GM18499 (cell line): Measurements from ENCODE around the gene FUT3.
"Not testable (repeated sequence)": the region's sequence is repeated elsewhere in the genome, so short reads cannot be mapped to it uniquely, and the experiment has no call there.

ENCODE experiments used
- ATAC-seq: cut with Tn5 transposase; IDR thresholded peaks from one replicate; pipeline ENCODE4 v1.9.1; 2021; ENCODE audit warnings: moderate number of reproducible peaks; ENCODE audit not compliant: insufficient read depth, unreplicated experiment

Gene FUT3

DNA sequence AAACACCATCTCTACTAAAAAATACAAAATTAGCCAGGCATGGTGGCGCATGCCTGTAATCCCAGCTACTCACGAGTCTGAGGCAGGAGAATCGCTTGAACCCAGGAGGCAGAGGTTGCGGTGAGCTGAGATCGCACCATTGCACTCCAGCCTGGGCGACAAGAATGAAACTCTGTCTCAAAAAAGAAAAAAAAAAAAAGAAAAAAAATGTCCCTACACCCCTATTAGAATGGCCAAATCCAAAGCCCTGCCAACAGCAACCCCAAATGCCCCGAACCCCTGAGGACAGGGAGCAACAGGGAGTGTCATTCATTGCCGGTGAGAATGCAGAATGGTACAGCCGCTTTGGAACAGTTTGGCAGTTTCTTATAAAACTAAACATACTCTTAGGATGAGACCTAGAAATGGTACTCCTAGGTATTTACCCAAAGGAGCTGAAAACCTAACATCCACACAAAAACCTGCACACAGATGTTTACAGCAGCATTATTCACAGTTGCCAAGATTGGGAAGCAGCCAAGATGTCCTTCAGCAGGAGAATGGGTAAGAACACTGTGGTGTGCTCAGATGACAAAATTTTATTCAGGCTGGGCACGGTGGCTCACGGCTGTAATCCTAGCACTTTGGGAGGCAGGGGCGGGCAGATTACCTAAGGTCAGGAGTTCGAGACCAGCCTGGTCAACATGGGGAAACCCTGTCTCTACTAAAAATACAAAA, 32.1 kb upstream of the FUT3 start:
- ATAC-seq = not testable (repeated sequence)

GRCh38 chr19:5882421-5882968, 31.2 kb upstream of the FUT3 start:
- no peak for ATAC-seq

DNA sequence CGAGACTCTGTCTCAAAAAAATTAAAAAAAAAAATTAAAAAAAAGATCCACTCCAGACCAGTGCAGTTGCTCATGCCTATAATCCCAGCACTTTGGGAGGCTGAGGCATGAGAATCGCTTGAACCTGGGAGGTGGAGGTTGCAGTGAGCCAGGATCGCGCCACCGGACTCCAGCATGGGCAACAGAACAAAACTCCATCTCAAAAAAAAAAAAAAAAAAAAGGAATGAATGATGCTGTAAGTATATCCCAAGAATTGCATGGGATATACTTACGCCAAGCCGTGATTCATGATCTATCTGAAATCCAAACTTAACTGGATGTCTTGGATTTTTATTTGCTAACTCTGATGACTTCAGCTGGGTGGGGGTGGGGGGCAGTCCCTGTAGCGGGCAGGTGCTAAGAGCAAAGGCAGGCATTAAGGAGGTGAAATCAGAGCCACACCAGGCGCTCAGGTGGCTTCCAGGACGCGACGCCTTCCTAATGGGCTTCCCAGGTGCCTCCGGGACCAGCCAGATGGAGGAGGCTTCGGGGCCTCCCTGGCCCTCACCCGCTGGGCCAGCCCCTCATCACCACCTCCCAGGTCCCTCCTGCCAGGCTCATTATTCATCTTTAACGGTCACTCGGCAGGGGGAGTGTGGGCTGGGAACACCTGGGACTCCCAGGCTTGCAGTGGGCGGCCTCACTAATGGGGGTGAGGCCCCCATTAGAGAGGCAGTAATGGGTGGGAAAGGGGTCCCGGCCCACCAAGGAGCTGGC, 30.5 kb upstream of the FUT3 start:
- no peak for ATAC-seq

DNA sequence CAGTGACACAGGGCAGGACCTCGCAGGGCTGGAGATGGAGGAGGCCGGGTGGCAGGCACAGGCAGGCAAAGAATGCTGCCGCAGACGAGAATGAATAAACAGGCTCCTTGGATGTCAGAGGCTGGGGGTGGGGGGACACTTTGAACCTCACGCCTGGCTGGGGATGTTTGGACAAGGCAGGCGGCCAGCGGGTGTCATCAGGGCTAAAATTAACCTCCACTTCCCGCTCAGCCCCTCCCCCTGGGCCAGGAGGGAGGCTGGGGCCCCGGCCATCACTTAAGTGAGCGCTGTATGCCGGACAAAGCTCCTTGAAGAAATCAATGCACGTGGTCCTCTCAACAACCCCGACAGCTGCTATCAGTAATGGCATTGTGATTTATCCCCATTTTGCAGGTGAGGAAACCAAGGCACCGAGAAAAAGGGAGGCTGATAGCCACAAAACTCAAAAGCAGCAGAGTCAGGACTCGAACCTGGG, 29.4 kb upstream of the FUT3 start:
- ATAC-seq = no peak

DNA sequence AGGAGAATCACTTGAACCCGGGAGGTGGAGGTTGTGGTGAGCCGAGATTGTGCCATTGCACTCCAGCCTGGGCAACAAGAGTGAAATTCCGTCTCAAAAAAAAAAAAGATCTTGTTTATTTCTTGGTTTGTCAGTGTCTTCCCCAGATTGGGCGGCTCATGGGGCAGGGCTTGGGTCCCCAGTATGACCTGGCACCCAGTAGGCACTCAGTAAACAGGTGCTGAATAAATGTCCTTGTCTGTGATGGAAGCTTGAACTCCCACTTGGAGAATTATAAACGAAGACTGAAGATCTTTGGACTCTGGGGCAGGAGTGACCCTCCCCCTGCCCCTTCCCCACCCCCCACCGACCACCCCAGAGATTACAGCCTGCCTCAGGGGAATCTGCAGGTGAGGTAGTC, 28.9 kb upstream of the FUT3 start:
- no peak for ATAC-seq

GRCh38 chr19:5877882-5878281, 26.6 kb upstream of the FUT3 start:
- no peak for ATAC-seq

DNA sequence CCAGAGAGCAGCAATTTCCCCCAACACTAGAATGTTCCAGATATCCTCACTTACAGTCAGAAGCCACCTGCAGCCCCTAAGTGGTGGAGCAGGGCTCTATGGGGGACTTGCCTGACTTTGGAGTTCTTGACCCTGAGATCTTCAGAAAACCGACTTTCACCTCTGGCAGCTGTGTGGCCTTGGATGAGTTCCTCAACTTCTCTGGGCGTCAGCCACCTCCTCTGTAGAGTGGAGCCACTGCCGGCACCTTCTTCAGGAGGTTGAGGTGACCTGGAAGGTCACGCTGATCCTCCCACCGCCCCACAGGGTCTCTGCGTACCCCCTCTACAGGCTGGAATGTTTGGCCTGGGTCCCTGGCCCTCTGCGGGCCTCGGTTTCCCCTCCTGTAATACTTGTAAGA, 26.2 kb upstream of the FUT3 start:
- no peak for ATAC-seq

GRCh38 chr19:5874496-5874895, 23.2 kb upstream of the FUT3 start:
- ATAC-seq = not testable (repeated sequence)

- ATAC-seq = no peak
These were observed 22.5 kb upstream of the FUT3 start for GRCh38 chr19:5873617-5874199.

DNA sequence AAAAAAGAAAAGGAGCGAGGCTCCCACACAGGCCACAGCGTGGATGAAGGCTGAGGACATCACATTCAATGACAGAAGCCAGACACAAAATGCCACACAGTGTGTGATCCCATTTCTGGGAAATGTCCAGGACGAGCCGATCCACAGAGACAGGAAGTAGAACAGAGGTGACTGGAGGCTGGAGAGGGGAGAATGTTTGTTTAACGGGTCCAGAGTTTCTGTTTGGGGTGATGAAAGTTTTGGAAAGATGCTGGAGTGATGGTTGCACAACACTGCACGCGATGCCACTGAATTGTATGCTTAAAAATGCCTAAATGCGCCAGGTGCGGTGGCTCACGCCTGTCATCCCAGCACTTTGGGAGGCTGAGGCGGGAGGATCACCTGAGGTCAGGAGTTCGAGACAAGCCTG, 19.7 kb upstream of the FUT3 start:
- ATAC-seq = no peak

GRCh38 chr19:5867201-5868136, 16.2 kb upstream of the FUT3 start:
- no peak for ATAC-seq

GRCh38 chr19:5865772-5866171, 14.5 kb upstream of the FUT3 start:
- no peak for ATAC-seq

DNA sequence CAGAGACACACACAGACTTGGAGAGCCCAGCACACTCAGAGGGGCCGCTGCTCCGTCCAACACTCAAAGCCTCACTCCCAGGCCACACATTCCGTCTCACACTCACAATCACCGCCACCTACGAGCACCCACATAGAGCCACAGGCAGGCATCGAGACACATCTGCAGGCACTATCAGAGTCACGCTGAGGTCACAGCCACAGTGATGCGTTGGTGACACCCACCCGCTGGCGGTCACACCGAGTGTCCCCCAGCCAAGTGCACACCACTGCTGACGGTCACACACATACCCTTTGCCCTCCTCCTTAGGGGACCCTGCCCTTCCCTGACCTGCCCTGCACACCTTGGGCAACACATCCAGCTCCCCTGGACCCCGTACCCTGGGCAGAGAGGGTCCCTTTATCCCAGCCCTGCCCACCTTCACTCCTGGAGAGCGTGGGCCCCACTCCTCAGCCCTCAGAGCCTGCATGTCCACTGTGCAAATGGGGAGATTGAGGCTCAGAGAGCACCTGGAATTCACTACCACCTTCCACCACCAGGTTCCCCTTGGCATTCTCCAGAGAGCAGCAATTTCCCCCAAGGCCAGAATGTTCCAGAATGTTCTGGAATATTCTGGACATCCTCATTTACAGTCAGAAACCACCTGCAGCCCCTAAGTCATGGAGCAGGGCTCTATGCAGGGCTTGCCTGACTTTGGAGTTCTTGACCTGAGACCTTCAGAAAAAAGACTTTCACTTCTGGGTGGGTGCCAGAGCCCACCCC, 13.7 kb upstream of the FUT3 start:
- ATAC-seq = no peak

DNA sequence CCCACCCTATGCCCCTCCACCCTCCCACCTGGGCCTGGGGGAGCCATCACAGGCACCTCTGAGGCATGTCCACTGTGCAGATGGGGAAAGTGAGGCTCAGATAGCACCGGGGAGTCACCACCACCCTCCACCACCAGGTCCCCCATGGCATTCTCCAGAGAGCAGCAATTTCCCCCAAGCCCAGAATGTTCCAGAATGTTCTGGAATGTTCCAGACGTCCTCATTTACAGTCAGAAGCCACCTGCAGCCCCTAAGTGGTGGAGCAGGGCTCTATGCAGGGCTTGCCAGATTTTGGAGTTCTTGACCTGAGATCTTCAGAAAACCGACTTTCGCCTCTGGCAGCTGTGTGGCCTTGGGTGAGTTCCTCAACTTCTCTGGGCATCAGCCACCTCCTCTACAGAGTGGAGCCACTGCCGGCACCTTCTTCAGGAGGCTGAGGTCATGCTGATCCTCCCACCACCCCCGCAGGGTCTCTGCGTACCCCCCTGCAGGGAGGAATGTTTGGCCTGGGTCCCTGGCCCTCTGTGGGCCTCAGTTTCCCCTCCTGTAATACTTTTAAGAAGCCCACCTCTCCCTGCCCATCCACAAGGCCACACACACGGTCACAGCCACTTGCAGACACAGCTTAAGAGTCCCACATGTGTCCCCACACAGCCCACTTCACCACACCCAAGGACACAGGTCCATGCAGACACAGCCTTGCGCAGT, 12.9 kb upstream of the FUT3 start:
- no peak for ATAC-seq

- no peak for ATAC-seq
These were observed 11.9 kb upstream of the FUT3 start for GRCh38 chr19:5863030-5863665.

- ATAC-seq = no peak
These were observed 6.2 kb upstream of the FUT3 start for GRCh38 chr19:5857203-5858081.

DNA sequence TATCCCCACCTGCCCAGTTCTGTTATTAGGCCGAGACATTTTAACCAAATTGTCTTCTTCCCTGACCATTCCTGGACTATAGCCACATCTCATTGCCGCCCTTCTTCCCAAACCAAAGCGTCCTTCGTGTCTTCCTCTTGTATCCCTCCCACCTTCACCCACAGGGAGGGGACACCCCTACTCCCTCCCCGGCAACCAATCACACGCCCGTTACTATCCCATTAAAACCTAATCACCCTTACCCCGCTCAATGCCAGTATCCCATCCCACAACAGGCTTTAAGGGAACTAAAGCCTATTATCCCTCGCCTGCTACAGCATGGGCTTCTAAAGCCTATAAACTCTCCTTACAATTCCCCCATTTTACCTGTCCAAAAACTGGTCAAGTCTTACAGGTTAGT, 3.9 kb upstream of the FUT3 start:
- not testable (repeated sequence) for ATAC-seq
